Measurements from ENCODE around the gene CEMIP.

DNA sequence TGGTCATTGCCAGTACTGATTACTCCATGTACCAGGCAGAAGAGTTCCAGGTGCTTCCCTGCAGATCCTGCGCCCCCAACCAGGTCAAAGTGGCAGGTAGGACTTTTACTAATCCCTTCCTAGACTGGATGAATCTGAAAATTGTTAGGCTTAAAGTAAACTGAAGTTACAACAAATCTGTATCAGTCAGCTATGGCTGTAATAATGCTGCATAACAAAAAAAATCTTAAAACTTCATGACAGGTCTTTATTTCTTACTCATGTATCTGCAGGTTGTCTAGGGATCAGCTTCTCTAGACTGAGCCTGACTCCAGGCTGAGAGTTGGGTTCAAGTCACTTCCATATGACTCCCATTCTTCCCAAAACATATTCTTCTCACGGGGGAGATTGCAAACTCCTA lies 116.8 kb downstream of the CEMIP start:
- TF ChIP-seq, protein P1, sequence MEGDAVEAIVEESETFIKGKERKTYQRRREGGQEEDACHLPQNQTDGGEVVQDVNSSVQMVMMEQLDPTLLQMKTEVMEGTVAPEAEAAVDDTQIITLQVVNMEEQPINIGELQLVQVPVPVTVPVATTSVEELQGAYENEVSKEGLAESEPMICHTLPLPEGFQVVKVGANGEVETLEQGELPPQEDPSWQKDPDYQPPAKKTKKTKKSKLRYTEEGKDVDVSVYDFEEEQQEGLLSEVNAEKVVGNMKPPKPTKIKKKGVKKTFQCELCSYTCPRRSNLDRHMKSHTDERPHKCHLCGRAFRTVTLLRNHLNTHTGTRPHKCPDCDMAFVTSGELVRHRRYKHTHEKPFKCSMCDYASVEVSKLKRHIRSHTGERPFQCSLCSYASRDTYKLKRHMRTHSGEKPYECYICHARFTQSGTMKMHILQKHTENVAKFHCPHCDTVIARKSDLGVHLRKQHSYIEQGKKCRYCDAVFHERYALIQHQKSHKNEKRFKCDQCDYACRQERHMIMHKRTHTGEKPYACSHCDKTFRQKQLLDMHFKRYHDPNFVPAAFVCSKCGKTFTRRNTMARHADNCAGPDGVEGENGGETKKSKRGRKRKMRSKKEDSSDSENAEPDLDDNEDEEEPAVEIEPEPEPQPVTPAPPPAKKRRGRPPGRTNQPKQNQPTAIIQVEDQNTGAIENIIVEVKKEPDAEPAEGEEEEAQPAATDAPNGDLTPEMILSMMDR (IDR thresholded peaks at IDR 0.05 in 2 of 3, conservative IDR thresholded peaks at IDR 0.05 in 1 of 3; ENCODE audit: control insufficient read depth in 2 of 3, extremely low read depth in 1 of 3, insufficient read depth in 1 of 3, low read depth in 3 of 3, low read length in 3 of 3) = no peak
- TF ChIP-seq POLR2AphosphoS5 (IDR thresholded peaks at IDR 0.05; ENCODE audit: low read length) = no peak
- TF ChIP-seq, protein P2, sequence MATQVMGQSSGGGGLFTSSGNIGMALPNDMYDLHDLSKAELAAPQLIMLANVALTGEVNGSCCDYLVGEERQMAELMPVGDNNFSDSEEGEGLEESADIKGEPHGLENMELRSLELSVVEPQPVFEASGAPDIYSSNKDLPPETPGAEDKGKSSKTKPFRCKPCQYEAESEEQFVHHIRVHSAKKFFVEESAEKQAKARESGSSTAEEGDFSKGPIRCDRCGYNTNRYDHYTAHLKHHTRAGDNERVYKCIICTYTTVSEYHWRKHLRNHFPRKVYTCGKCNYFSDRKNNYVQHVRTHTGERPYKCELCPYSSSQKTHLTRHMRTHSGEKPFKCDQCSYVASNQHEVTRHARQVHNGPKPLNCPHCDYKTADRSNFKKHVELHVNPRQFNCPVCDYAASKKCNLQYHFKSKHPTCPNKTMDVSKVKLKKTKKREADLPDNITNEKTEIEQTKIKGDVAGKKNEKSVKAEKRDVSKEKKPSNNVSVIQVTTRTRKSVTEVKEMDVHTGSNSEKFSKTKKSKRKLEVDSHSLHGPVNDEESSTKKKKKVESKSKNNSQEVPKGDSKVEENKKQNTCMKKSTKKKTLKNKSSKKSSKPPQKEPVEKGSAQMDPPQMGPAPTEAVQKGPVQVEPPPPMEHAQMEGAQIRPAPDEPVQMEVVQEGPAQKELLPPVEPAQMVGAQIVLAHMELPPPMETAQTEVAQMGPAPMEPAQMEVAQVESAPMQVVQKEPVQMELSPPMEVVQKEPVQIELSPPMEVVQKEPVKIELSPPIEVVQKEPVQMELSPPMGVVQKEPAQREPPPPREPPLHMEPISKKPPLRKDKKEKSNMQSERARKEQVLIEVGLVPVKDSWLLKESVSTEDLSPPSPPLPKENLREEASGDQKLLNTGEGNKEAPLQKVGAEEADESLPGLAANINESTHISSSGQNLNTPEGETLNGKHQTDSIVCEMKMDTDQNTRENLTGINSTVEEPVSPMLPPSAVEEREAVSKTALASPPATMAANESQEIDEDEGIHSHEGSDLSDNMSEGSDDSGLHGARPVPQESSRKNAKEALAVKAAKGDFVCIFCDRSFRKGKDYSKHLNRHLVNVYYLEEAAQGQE (IDR thresholded peaks at IDR 0.05; ENCODE audit: low read depth, low read length) = no peak
- TF ChIP-seq BRCA1 (IDR thresholded peaks at IDR 0.05; ENCODE audit: low read depth, low read length) = no peak
- TF ChIP-seq TCF12 (IDR thresholded peaks at IDR 0.05; ENCODE audit: low read depth, low read length) = no peak
- no peak for TF ChIP-seq EZH2 (IDR thresholded peaks at IDR 0.05; ENCODE audit: borderline replicate concordance, control insufficient read depth, low read depth, low read length)
- no peak for TF ChIP-seq CHD4 (IDR thresholded peaks at IDR 0.05)
- TF ChIP-seq, protein P3, sequence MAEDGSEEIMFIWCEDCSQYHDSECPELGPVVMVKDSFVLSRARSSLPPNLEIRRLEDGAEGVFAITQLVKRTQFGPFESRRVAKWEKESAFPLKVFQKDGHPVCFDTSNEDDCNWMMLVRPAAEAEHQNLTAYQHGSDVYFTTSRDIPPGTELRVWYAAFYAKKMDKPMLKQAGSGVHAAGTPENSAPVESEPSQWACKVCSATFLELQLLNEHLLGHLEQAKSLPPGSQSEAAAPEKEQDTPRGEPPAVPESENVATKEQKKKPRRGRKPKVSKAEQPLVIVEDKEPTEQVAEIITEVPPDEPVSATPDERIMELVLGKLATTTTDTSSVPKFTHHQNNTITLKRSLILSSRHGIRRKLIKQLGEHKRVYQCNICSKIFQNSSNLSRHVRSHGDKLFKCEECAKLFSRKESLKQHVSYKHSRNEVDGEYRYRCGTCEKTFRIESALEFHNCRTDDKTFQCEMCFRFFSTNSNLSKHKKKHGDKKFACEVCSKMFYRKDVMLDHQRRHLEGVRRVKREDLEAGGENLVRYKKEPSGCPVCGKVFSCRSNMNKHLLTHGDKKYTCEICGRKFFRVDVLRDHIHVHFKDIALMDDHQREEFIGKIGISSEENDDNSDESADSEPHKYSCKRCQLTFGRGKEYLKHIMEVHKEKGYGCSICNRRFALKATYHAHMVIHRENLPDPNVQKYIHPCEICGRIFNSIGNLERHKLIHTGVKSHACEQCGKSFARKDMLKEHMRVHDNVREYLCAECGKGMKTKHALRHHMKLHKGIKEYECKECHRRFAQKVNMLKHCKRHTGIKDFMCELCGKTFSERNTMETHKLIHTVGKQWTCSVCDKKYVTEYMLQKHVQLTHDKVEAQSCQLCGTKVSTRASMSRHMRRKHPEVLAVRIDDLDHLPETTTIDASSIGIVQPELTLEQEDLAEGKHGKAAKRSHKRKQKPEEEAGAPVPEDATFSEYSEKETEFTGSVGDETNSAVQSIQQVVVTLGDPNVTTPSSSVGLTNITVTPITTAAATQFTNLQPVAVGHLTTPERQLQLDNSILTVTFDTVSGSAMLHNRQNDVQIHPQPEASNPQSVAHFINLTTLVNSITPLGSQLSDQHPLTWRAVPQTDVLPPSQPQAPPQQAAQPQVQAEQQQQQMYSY (CRISPR knock-in tag; IDR thresholded peaks at IDR 0.05) = no peak

Data from GM12878 (cell line).